Hepatocyte (in vitro differentiated cells): ENCODE measurements around the gene GCNA. TPM values are rescaled to one million over a fixed set of nuclear protein-coding genes. Genes with fewer than 3 reads are reported as not detected.
"Not testable (repeated sequence)": the region's sequence is repeated elsewhere in the genome, so short reads cannot be mapped to it uniquely, and the experiment has no call there.

Source experiments
- DNase-seq: peaks from one replicate; pipeline ENCODE4 v3.0.0-alpha.2; 2016; ENCODE audit warnings: low spot score
- H2AFZ ChIP-seq: fragments of 200-600 bp; sonication (generic); 2 replicates; pipeline ENCODE4 v1.6.0; 2016; ENCODE audit warnings: antibody characterized with exemption, mild to moderate bottlenecking
- H3K27ac ChIP-seq: fragments of 200-600 bp; sonication (generic); 2 replicates; pipeline ENCODE4 v1.5.1; 2016; ENCODE audit warnings: mild to moderate bottlenecking
- H3K27me3 ChIP-seq: fragments of 200-600 bp; sonication (generic); 2 replicates; pipeline ENCODE4 v1.6.1; 2016
- H3K36me3 ChIP-seq: fragments of 200-600 bp; sonication (generic); replicated peaks from 2 replicates; pipeline ENCODE4 v1.5.1; 2016; ENCODE audit warnings: low read depth; ENCODE audit not compliant: insufficient read depth
- H3K4me1 ChIP-seq: fragments of 200-600 bp; sonication (generic); 2 replicates; pipeline ENCODE4 v1.5.1; 2016; ENCODE audit warnings: mild to moderate bottlenecking, moderate library complexity; ENCODE audit not compliant: insufficient read depth
- H3K4me2 ChIP-seq: fragments of 200-600 bp; sonication (generic); 2 replicates; pipeline ENCODE4 v1.6.0; 2016
- H3K4me3 ChIP-seq: fragments of 200-600 bp; sonication (generic); 2 replicates; pipeline ENCODE4 v1.5.1; 2016; ENCODE audit warnings: mild to moderate bottlenecking
- H3K79me2 ChIP-seq: fragments of 200-600 bp; sonication (generic); 2 replicates; pipeline ENCODE4 v1.6.0; 2017; ENCODE audit warnings: mild to moderate bottlenecking
- H3K9me2 ChIP-seq: fragments of 200-600 bp; sonication (generic); replicated peaks from 2 replicates; pipeline ENCODE4 v1.6.0; 2017; ENCODE audit warnings: mild to moderate bottlenecking; ENCODE audit not compliant: insufficient read depth
- H3K9me3 ChIP-seq: fragments of 200-600 bp; sonication (generic); 2 replicates; pipeline ENCODE4 v1.5.1; 2016; ENCODE audit warnings: low read depth, mild to moderate bottlenecking
- H4K20me1 ChIP-seq: fragments of 200-600 bp; sonication (generic); 2 replicates; pipeline ENCODE4 v1.6.0; 2016; ENCODE audit warnings: mild to moderate bottlenecking; ENCODE audit not compliant: insufficient read depth, poor library complexity, severe bottlenecking
- EZH2 ChIP-seq: fragments of 200-600 bp; sonication (generic); IDR thresholded peaks from 2 replicates; pipeline ENCODE4 v1.6.1; 2016; ENCODE audit warnings: antibody characterized with exemption, mild to moderate bottlenecking, borderline replicate concordance
- EZH2phosphoT487 ChIP-seq: fragments of 200-600 bp; sonication (generic); IDR thresholded peaks from one replicate; pipeline ENCODE4 v1.6.1; 2018; ENCODE audit warnings: antibody characterized with exemption, mild to moderate bottlenecking, low read depth, moderate library complexity; ENCODE audit not compliant: unreplicated experiment, severe bottlenecking
- WGBS: methylation state at CpG from one replicate; pipeline ENCODE4 v1.1.6; 2016; ENCODE audit warnings: low lambda C conversion rate; ENCODE audit errors: missing lambda C conversion rate; 5-methylcytosine and 5-hydroxymethylcytosine counted together
- polyA plus RNA-seq: library from polyadenylated mRNA; unstranded; fragments of >200 nt; fragmentation: Nextera tagmentation; extraction: Ambion mirVana; gene quantifications from 2 replicates; pipeline ENCODE4 v1.2.1, GENCODE V29; 2016
- total RNA-seq: library from RNA; depleted of rRNA; stranded (reverse); fragments of >200 nt; gene quantifications from 2 replicates; pipeline ENCODE4 v1.2.3, GENCODE V29; 2014
- TF ChIP-seq, protein P1 (sequence below): fragments of 200-600 bp; sonication (generic); IDR thresholded peaks from 2 replicates; pipeline ENCODE4 v1.5.1; 2016; ENCODE audit warnings: antibody characterized with exemption, mild to moderate bottlenecking; ENCODE audit not compliant: poor library complexity

The GCNA gene
- total and polyA plus RNA-seq, 2 experiments from 2014 or later: 0.42 to 0.50 TPM

DNA sequence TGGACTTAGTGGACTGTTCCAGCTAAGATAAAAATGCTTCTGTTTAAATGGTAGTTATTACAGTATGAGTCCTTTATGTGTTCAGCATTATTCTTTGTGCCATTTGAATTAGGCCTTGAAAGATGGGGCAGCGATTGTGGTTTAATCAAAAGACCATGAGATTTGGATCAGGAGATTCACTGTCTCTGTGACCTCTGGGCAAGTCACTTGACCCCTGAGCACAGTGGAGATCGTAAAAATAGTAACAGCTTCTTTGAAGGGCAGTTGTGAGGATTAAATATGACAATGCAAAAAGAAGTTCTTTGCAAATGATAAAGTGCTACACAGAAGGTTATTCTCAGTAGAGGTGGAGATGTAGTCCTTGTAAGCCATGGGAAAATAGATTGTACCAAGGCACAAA, 29.3 kb downstream of the GCNA start:
- H3K36me3 ChIP-seq: peaks cover 3% of the 10 kb centered on the region
- no peaks in the 10 kb centered on the region for H3K27me3 ChIP-seq
- H3K27ac ChIP-seq: no peak overlapping the region
- WGBS: 69% methylated on average over 2 of the region's 2 CpGs
- H2AFZ ChIP-seq: no peak overlapping the region
- H3K79me2 ChIP-seq: no peaks in the 10 kb centered on the region
- no peak overlapping the region for H3K4me3 ChIP-seq
- DNase-seq: no peak
- no peaks in the 10 kb centered on the region for H3K4me1 ChIP-seq
- no peak for TF ChIP-seq EZH2
- TF ChIP-seq, protein P1, sequence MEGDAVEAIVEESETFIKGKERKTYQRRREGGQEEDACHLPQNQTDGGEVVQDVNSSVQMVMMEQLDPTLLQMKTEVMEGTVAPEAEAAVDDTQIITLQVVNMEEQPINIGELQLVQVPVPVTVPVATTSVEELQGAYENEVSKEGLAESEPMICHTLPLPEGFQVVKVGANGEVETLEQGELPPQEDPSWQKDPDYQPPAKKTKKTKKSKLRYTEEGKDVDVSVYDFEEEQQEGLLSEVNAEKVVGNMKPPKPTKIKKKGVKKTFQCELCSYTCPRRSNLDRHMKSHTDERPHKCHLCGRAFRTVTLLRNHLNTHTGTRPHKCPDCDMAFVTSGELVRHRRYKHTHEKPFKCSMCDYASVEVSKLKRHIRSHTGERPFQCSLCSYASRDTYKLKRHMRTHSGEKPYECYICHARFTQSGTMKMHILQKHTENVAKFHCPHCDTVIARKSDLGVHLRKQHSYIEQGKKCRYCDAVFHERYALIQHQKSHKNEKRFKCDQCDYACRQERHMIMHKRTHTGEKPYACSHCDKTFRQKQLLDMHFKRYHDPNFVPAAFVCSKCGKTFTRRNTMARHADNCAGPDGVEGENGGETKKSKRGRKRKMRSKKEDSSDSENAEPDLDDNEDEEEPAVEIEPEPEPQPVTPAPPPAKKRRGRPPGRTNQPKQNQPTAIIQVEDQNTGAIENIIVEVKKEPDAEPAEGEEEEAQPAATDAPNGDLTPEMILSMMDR: no peak
- no peak for TF ChIP-seq EZH2phosphoT487
- no peaks in the 10 kb centered on the region for H4K20me1 ChIP-seq
- H3K9me2 ChIP-seq: no peaks in the 10 kb centered on the region
- H3K9me3 ChIP-seq: no peaks in the 10 kb centered on the region
- H3K4me2 ChIP-seq: no peak overlapping the region

DNA sequence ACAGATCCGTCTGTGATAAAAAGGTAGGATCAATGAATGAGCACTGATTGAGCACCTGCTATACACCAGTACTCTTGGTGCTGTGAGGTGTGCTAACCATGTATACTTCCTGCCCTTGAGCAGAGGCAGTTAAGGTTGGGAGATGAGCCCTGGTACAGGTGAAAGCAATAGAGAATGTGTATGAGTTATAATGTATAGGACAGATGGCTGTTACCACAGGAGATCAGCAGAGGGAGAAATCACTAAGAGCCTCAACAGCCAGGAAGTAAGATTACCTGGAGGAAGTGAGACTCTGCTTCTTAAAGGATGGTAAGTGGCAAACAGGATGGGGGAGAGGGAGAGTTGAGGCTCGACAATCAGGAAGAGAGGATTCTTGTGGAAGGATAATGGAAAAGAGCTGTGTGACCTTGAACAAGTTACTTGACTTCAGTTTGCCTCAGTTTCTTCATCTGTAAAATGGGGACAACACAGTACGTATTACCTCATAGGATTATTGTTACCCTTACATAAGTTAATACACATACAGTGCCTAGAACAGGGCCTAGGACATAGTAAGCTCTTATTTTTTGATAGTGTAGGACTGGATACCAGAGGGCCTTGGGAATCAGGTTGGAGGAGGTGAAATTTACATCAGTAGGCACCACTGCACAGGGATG, 31.0 kb downstream of the GCNA start:
- H3K27me3 ChIP-seq: no peaks in the 10 kb centered on the region

DNA sequence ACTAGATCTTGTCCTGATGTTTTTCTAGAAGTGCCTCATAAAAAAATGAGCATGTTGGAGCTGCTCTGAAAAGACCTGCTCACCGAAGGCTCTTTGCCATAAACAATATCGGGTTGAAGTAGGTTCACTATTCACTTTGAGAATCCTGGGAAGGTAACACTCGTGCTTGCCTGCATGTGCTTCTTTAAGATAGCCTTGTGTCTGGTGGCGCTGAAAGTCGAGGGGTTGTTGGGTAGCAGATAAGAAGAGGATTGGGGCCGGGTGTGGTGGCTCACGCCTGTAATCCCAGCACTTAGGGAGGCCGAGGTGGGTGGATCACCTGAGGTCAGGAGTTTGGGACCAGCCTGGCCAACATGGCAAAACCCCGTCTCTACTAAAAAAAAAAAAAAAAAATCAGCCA, 33.5 kb downstream of the GCNA start:
- not testable (repeated sequence) for H3K27me3 ChIP-seq, H2AFZ ChIP-seq, H3K79me2 ChIP-seq, DNase-seq, H3K4me1 ChIP-seq, H3K9me2 ChIP-seq, H4K20me1 ChIP-seq, H3K4me2 ChIP-seq, H3K36me3 ChIP-seq, H3K27ac ChIP-seq, H3K4me3 ChIP-seq, H3K9me3 ChIP-seq
- 90% methylated on average over 8 of the region's 9 CpGs for WGBS

More for the DNA sequence above, 31.0 kb downstream of the GCNA start:
- no peak for TF ChIP-seq EZH2
- TF ChIP-seq, protein P1: no peak
- no peak for TF ChIP-seq EZH2phosphoT487
- no peaks in the 10 kb centered on the region for H3K9me3 ChIP-seq
- H3K36me3 ChIP-seq: peaks cover 3% of the 10 kb centered on the region
- DNase-seq: no peak
- H3K4me2 ChIP-seq: no peak overlapping the region
- H3K9me2 ChIP-seq: no peaks in the 10 kb centered on the region
- no peak overlapping the region for H3K27ac ChIP-seq
- no peak overlapping the region for H2AFZ ChIP-seq
- H4K20me1 ChIP-seq: no peaks in the 10 kb centered on the region
- WGBS: 82% methylated on average over 3 of the region's 3 CpGs
- no peak overlapping the region for H3K4me3 ChIP-seq
- H3K4me1 ChIP-seq: no peaks in the 10 kb centered on the region
- H3K79me2 ChIP-seq: no peaks in the 10 kb centered on the region

DNA sequence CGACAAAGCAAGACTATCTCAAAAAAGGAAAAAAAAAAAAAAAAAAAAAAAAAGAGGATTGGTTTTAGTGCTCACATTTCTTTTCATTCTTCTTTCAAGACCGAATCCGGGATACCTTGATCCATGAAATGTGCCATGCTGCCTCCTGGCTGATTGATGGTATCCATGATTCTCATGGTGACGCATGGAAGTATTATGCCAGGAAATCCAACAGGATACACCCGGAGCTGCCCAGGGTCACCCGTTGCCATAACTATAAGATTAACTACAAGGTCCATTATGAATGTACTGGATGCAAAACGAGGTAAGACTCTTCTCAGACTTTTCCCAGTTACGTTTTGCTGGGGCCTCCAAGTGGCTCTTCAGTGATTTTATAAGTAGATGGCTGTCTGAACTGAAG, 34.0 kb downstream of the GCNA start:
- 81% methylated on average over 8 of the region's 8 CpGs for WGBS

More for the DNA sequence above, 34.0 kb downstream of the GCNA start:
- no peaks in the 10 kb centered on the region for H3K9me2 ChIP-seq
- H3K27ac ChIP-seq: no peak overlapping the region
- H4K20me1 ChIP-seq: no peaks in the 10 kb centered on the region
- H3K79me2 ChIP-seq: no peaks in the 10 kb centered on the region
- no peak overlapping the region for H3K4me2 ChIP-seq
- no peaks in the 10 kb centered on the region for H3K36me3 ChIP-seq
- DNase-seq: no peak
- H3K4me3 ChIP-seq: no peak overlapping the region
- no peaks in the 10 kb centered on the region for H3K9me3 ChIP-seq
- TF ChIP-seq EZH2phosphoT487: no peak
- TF ChIP-seq EZH2: no peak
- TF ChIP-seq, protein P1: no peak
- no peaks in the 10 kb centered on the region for H3K27me3 ChIP-seq
- no peak overlapping the region for H2AFZ ChIP-seq
- H3K4me1 ChIP-seq: no peaks in the 10 kb centered on the region
